ENCODE results near the gene CNTNAP4. TPM values are rescaled to one million over a fixed set of nuclear protein-coding genes. Genes with fewer than 3 reads are reported as not detected.

Gene CNTNAP4
- total and polyA plus RNA-seq, 10 of the 15 experiments (the other 5 are each of a cell fraction or from before 2014, with no cell fraction given), result 0.45 to 1.9 (median 0.90) TPM

- CTCF ChIA-PET, result no interaction called here
- no peak for TF ChIP-seq KAT2A (conservative IDR thresholded peaks at IDR 0.05; ENCODE audit: control insufficient read depth, low read depth, low read length)
- TF ChIP-seq USF2 (IDR thresholded peaks at IDR 0.05; ENCODE audit: borderline replicate concordance, low read depth, low read length), result no peak
- TF ChIP-seq CBX5 (IDR thresholded peaks at IDR 0.05; ENCODE audit: low read depth), result no peak
- TF ChIP-seq KLF5 (IDR thresholded peaks at IDR 0.05; ENCODE audit: partially characterized antibody), result no peak
- no peak for TF ChIP-seq HCFC1 (IDR thresholded peaks at IDR 0.05; ENCODE audit: low read length)
- no peak for TF ChIP-seq IRF4 (IDR thresholded peaks at IDR 0.05; ENCODE audit: low read depth, low read length)
- TF ChIP-seq SUZ12 (IDR thresholded peaks at IDR 0.05; ENCODE audit: unreplicated experiment), result no peak
- no peak for TF ChIP-seq E4F1 (IDR thresholded peaks at IDR 0.05; ENCODE audit: borderline replicate concordance, partially characterized antibody)
- no peak for TF ChIP-seq BHLHE40 (IDR thresholded peaks at IDR 0.05; ENCODE audit: borderline replicate concordance in 1 of 2, low read depth in 2 of 2, low read length in 1 of 2)
- TF ChIP-seq TBL1XR1 (IDR thresholded peaks at IDR 0.05; ENCODE audit: low read depth, low read length), result no peak
- TF ChIP-seq ZSCAN29 (IDR thresholded peaks at IDR 0.05), result no peak
- TF ChIP-seq ESRRA (IDR thresholded peaks at IDR 0.05; ENCODE audit: low read length), result no peak
- no peak for TF ChIP-seq STAT1 (conservative IDR thresholded peaks at IDR 0.05)
- TF ChIP-seq ZNF384 (IDR thresholded peaks at IDR 0.05; ENCODE audit: borderline replicate concordance, low read depth, low read length), result peak; percentile 45; the same call in 1 of the 2 replicates
- TF ChIP-seq RELB (IDR thresholded peaks at IDR 0.05; ENCODE audit: low read depth), result peak; percentile 31; the same call in 1 of the 2 replicates
- no peak for TF ChIP-seq ZNF217 (IDR thresholded peaks at IDR 0.05)
- peak; percentile 66 for TF ChIP-seq JUNB (IDR thresholded peaks at IDR 0.05)
- no peak for TF ChIP-seq GABPA (IDR thresholded peaks at IDR 0.05; ENCODE audit: low read depth)
- TF ChIP-seq SMAD1 (IDR thresholded peaks at IDR 0.05; ENCODE audit: low read depth, partially characterized antibody), result no peak
- TF ChIP-seq YY1 (IDR thresholded peaks at IDR 0.05; ENCODE audit: low read depth, low read length), result no peak
- TF ChIP-seq ZNF207 (IDR thresholded peaks at IDR 0.05; ENCODE audit: borderline replicate concordance), result no peak
Measured at GRCh38 chr16:76303637-76304314, 26.6 kb downstream of the CNTNAP4 start.

More at GRCh38 chr16:76303637-76304314, 26.6 kb downstream of the CNTNAP4 start:
- H3K36me3 ChIP-seq (ENCODE audit: control insufficient read depth in 2 of 2, insufficient read depth in 2 of 2, low read length in 1 of 2), result no peaks in the 10 kb centered on the region
- ATAC-seq, result peak; percentile 42
- ChIA-PET POLR2A (no interaction called here), SMC1A (ENCODE audit: uncharacterized antibody, unreplicated experiment) (interaction anchor here (0.8 to 1.3 kb wide), 3 partner anchors 7 to 23 kb away, joined by 3 read pairs; no protein-coding TSS in a partner anchor), RAD21 (ENCODE audit: unreplicated experiment) (interaction anchor here (1.3 kb wide), 1 partner anchor 9 kb away, joined by 3 read pairs; no protein-coding TSS in a partner anchor)
- no peak overlapping the region for H3K27ac ChIP-seq (ENCODE audit: control insufficient read depth, insufficient read depth)
- DNase-seq (ENCODE audit: low read depth, low spot score), result no peak
- H3K27me3 ChIP-seq (replicated peaks in 1 of 2; ENCODE audit: control insufficient read depth in 2 of 2, insufficient read depth in 2 of 2, low read length in 1 of 2), result no peaks in the 10 kb centered on the region
- intact Hi-C loops (cut with micrococcal nuclease; ENCODE audit: unreplicated experiment), result no loop called here
- peak overlapping the region; percentile 42 for H3K4me2 ChIP-seq (ENCODE audit: control insufficient read depth, insufficient read depth)
- H2AFZ ChIP-seq (ENCODE audit: control insufficient read depth, low read depth, low read length), result peak overlapping the region; percentile 51
- no peak overlapping the region for H3K4me3 ChIP-seq
- 11% methylated on average over 4 of the region's 4 CpGs for WGBS (ENCODE audit: insufficient coverage, insufficient replicate concordance, low lambda C conversion rate, missing lambda C conversion rate)
- no peak for FAIRE-seq
- BruUV-seq (replicated peaks), result no TSS peak
- H3K79me2 ChIP-seq (ENCODE audit: control insufficient read depth, insufficient read depth, low read length), result no peaks in the 10 kb centered on the region
- H3K4me1 ChIP-seq (ENCODE audit: control insufficient read depth, insufficient read depth, low read length), result no peaks in the 10 kb centered on the region
- H3K9me3 ChIP-seq (replicated peaks; ENCODE audit: control insufficient read depth, insufficient read depth, low read length), result no peaks in the 10 kb centered on the region
- no peak overlapping the region for H3K9ac ChIP-seq (ENCODE audit: control insufficient read depth, insufficient read depth, low read length)
- in situ Hi-C loops (cut with MboI), result no loop called here
- no peaks in the 10 kb centered on the region for H4K20me1 ChIP-seq (ENCODE audit: control insufficient read depth, insufficient read depth)

Measured in GM12878 (cell line).